A549 (cell line): ENCODE measurements around the gene ZBTB20.

ENCODE experiments used
- BHLHE40 ChIP-seq: IDR thresholded peaks from 2 replicates; pipeline ENCODE4 v1.6.1; 2012; ENCODE audit warnings: low read depth, low read length, inconsistent platforms
- CEBPB ChIP-seq, 2 experiments: fragments of >200 bp in 1 of 2; sonication (Bioruptor Twin) in 1 of 2; formaldehyde crosslinking in 1 of 2; IDR thresholded peaks; 2 replicates each; pipeline ENCODE4 v1.6.1; 2012 to 2016
- CTCF ChIP-seq: fragments of >200 bp; sonication (Bioruptor Twin); formaldehyde crosslinking; IDR thresholded peaks from 3 replicates; pipeline ENCODE4 v1.5.1; 2016
- E2F6 ChIP-seq: IDR thresholded peaks from 2 replicates; pipeline ENCODE4 v1.6.1; 2012; ENCODE audit warnings: low read depth, borderline replicate concordance
- EP300 ChIP-seq, 2 experiments: fragments of >200 bp; sonication (Bioruptor Twin); formaldehyde crosslinking; IDR thresholded peaks; 2 replicates in 1 of 2; 3 replicates in 1 of 2; pipeline ENCODE4 v1.6.1; 2016 to 2017
- JUNB ChIP-seq: fragments of >200 bp; sonication (Bioruptor Twin); formaldehyde crosslinking; IDR thresholded peaks from 2 replicates; pipeline ENCODE4 v1.6.1; 2016
- MAX ChIP-seq: IDR thresholded peaks from 2 replicates; pipeline ENCODE4 v1.6.1; 2012
- PHF8 ChIP-seq: fragments of 200-600 bp; sonication (generic); IDR thresholded peaks from 2 replicates; pipeline ENCODE4 v1.6.1; 2016; ENCODE audit warnings: low read depth, mild to moderate bottlenecking, antibody characterized with exemption, moderate library complexity, borderline replicate concordance
- POLR2A ChIP-seq: IDR thresholded peaks from 2 replicates; pipeline ENCODE4 v1.6.1; 2012; ENCODE audit warnings: mild to moderate bottlenecking, low read length
- RCOR1 ChIP-seq: fragments of 150-350 bp; IDR thresholded peaks from 2 replicates; pipeline ENCODE4 v1.6.1; 2014; ENCODE audit warnings: antibody characterized with exemption, low read length, low read depth
- USF2 ChIP-seq: fragments of 450-650 bp; IDR thresholded peaks from 2 replicates; pipeline ENCODE4 v1.6.1; 2014; ENCODE audit warnings: antibody characterized with exemption
- ZC3H11A ChIP-seq: fragments of 450-650 bp; IDR thresholded peaks from 2 replicates; pipeline ENCODE4 v1.6.1; 2014; ENCODE audit warnings: antibody characterized with exemption, mild to moderate bottlenecking
- ZNF302 ChIP-seq: fragments of 250-450 bp; sonication (Bioruptor Pico); IDR thresholded peaks from 2 replicates; pipeline ENCODE4 v1.9.0; 2021; ENCODE audit warnings: inconsistent platforms, mild to moderate bottlenecking, moderate library complexity

- TF ChIP-seq CTCF (no peak), ZC3H11A (no peak), E2F6 (no peak), BHLHE40 (no peak), RCOR1 (no peak), POLR2A (no peak), JUNB (no peak), USF2 (no peak), MAX (no peak), CEBPB (IDR thresholded peaks at IDR 0.05) (no peak), EP300 (IDR thresholded peaks at IDR 0.05) (no peak), PHF8 (no peak), ZNF302 (no peak)
Observed at GRCh38 chr3:114867359-114867758, 279.7 kb downstream of the ZBTB20 start.
